HTERT RPE-1 (cell line): Measurements from ENCODE around the gene SLC22A12.

Source experiments
- in situ Hi-C: fragments of 300-500 bp; cut with MboI; formaldehyde crosslinking; loops from 4 replicates; pipeline ENCODE4 v1.14.3; 2020; ENCODE audit warnings: low sequenced_read_pairs

The SLC22A12 gene

GRCh38 chr11:64562723-64563351 lies 28.2 kb upstream of the SLC22A12 start:
- in situ Hi-C loops = no loop called here

- in situ Hi-C loops = no loop called here
Observed at GRCh38 chr11:64563966-64564365, 27.1 kb upstream of the SLC22A12 start.

GRCh38 chr11:64564419-64564818 lies 26.6 kb upstream of the SLC22A12 start:
- in situ Hi-C loops = no loop called here

GRCh38 chr11:64564947-64565889 lies 25.8 kb upstream of the SLC22A12 start:
- in situ Hi-C loops = no loop called here

- in situ Hi-C loops = no loop called here
Observed at GRCh38 chr11:64566042-64566914, 24.7 kb upstream of the SLC22A12 start.

- in situ Hi-C loops = no loop called here
Observed at GRCh38 chr11:64566915-64567891, 23.8 kb upstream of the SLC22A12 start.

- in situ Hi-C loops = no loop called here
Observed at GRCh38 chr11:64568041-64568571, 22.9 kb upstream of the SLC22A12 start.

GRCh38 chr11:64568584-64569140 lies 22.4 kb upstream of the SLC22A12 start:
- in situ Hi-C loops = no loop called here

- in situ Hi-C loops = no loop called here
Observed at GRCh38 chr11:64569300-64569970, 21.6 kb upstream of the SLC22A12 start.

GRCh38 chr11:64570341-64570740 lies 20.7 kb upstream of the SLC22A12 start:
- in situ Hi-C loops = no loop called here

GRCh38 chr11:64571050-64571409 lies 20.0 kb upstream of the SLC22A12 start:
- in situ Hi-C loops = no loop called here

GRCh38 chr11:64571410-64572091 lies 19.5 kb upstream of the SLC22A12 start:
- in situ Hi-C loops = no loop called here

GRCh38 chr11:64572143-64572542 lies 18.9 kb upstream of the SLC22A12 start:
- in situ Hi-C loops = no loop called here

GRCh38 chr11:64577202-64577601 lies 13.8 kb upstream of the SLC22A12 start:
- in situ Hi-C loops = no loop called here

- in situ Hi-C loops = no loop called here
Observed at GRCh38 chr11:64580412-64580811, 10.6 kb upstream of the SLC22A12 start.

GRCh38 chr11:64581057-64581523 lies 9.9 kb upstream of the SLC22A12 start:
- in situ Hi-C loops = no loop called here

- in situ Hi-C loops = no loop called here
Observed at GRCh38 chr11:64582885-64583284, 8.1 kb upstream of the SLC22A12 start.
